ENCODE measurements around the gene MESP1. TPM values are rescaled to one million over a fixed set of nuclear protein-coding genes. Genes with fewer than 3 reads are reported as not detected.

Gene MESP1
- total RNA-seq, 1 donor from 2014 or later = 0.44 TPM

DNA sequence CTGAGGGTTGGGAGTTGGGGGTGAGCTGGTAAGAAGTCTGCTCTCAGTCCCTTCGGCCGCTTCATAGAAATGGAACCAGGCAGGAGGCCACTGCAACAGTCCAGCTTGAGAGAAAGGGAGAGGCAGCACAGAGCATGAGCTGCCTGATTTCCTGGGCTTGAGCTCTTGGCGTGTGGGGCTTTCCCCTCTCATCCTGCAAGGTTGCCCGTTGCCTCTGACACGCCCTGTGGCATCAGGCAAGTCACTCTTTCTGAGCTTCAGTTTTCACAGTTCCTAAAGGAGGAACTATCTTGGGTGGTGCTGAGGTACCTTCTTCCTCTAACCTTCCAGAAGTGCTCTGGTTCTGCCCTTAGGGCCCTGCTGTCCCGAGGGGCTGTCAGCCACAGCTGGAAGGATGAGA lies 30.0 kb upstream of the MESP1 start:
- peak; percentile 74 for ATAC-seq

DNA sequence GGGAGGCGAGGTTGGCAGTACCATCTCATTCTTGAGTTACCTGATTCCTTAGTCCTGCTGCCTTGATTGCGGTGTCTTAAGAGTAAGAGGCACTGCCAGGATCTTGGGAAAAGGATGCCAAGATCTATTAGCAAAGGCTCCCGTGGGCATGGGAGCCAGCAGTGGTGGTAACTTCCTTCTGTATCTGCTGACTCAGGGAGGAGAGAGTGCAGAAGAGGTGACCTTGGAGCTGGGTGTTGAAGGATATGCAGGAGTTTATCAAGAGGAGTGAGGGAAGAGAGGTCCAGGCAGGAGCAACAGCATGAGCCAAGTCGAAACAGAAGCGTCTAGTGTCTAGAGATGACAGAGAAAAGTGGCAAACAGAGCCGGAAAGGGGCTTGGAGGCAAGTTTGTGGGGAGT lies 29.6 kb upstream of the MESP1 start:
- ATAC-seq = no peak

DNA sequence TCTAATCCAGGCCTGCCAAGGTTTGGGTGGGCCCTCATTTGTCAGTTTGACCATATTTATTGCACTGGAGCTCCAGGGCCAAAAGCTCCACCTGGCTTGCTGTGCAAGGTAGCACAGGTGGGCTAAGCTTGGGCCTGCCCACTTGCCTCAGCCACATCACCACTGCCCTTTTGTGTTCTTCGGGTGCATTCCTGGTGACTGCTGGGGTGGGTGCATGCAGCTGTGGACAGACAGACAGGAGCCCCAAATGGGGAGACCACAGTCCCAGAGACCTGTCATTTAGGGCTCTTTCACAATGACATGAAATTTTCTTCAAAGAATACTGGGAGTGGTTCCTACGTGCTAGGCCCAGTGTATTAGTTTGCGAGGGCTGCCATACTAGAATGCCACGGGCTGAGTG lies 27.8 kb upstream of the MESP1 start:
- ATAC-seq = no peak

DNA sequence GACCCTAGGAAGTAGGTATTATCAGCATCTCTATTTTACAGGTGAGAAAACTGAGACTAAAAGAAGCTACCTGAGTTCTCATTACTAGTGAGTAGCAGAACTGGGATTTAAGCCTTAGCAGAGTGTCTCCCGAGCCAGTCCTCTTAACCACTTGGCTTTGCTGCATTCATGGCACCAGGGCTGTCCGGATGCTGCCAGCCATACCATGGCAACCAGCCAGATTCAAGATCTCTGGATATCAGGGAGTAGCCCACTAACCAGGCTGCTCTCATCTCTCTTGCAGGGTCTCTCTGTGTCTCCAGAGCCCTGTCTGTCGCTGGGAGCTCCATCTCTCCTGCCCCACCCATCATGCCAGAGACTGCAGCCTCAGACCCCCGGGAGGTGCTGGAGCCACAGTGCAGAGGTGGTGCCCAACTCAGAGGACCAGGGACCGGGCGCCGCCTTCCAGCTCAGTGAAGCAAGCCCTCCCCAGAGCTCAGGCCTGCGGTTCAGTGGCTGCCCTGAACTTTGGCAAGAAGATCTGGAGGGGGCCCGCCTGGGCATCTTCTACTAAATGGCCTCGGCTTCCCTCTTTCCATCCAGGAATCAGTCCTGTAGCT lies 26.8 kb upstream of the MESP1 start:
- no peak for ATAC-seq

DNA sequence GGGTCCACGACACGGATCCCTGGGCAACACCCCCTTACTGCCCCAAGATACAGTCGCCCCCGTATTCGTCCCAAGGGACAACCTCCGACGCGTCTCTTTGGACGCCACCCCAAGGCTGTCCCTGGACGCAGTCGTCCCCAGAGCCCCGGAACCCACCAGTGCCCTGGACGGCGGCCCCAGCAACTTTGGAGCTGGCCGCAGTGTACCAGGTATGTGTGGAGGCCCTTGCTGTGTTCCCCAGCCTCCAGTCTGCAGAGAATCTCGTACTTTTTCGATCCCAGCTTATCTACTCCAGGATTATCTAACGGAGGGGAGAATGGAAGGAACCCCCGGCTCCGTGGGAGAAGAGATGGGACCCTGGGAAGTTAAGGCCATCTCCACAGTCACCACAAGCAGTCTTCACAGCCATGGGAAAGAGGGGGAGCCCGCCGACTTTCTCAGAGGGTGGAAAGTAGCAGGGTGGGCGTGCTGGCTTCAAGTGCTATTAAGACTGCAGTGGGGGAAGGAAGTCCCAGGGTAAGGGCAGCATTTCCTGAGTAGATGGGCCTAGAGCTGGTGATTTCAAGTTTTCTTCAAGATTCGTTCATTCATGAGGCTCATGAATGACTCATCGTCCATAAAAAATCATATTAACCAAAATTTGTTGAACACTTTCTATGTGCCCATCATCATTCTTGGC lies 26.2 kb upstream of the MESP1 start:
- no peak for ATAC-seq

DNA sequence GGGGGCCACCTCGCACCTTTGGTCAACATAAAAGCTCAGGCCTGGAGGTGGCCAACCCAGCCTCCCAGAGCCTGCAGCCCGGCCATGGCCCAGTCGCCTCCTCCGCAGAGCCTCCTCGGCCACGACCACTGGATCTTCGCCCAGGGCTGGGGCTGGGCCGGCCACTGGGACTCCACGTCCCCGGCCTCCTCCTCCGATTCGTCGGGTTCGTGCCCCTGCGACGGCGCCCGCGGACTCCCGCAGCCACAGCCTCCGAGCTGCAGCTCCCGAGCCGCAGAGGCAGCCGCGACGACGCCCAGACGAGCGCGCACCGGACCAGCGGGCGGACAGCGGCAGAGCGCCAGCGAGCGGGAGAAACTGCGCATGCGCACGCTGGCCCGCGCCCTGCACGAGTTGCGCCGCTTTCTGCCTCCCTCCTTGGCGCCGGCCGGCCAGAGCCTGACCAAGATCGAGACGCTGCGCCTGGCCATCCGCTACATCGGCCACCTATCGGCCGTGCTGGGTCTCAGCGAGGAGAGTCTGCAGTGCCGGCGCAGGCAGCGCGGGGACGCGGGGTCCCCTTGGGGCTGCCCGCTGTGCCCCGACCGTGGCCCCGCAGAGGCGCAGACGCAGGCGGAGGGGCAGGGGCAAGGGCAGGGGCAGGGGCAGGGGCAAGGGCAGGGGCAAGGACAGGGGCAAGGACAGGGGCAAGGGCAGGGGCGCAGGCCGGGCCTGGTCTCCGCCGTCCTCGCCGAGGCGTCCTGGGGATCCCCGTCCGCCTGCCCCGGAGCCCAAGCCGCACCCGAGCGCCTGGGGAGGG lies 25.4 kb upstream of the MESP1 start, which contains the start of gene MESP2:
TSS of gene MESP2 (plus strand) at position 59 of the 799 bp plus-strand sequence. CDS start at position 85, 26 bp downstream.
- peak; percentile 37 for ATAC-seq

DNA sequence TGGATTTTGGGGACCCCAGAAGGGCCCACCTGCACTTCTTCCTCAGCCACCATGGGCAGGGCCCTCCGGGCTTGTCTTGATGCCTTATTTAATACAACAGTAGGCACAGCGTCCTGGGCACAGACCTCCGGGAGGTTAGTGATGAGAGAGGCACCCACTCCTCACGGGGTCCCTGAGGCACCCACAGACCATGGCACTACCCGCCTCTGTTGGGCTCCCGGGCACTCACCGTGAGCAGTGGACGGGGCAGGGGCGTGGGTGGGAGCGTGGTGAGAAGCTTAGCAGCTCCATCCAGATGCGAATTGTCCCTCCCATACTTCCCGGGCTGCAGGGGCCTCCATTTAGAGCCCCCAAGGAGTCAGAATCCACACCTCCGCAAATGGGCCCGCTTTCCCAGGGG lies 24.8 kb upstream of the MESP1 start:
- ATAC-seq = no peak

DNA sequence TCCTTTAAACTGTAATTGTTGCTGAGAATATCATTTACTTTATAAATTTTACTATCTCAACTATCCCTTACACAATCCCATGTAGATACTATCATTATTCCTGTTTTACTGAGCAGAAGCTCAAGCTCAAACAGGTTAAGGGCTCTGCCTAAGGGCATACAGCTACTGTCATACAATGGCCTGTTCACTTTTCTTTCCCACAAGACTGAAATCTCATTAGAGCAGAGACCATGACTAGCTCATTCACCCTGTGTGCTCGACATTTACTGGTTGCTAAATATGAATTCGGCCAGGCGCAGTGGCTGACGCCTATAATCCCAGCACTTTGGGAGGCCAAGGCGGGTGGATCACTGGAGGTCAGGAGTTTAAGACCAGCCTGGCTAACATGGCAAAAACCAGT lies 23.4 kb upstream of the MESP1 start:
- ATAC-seq = peak; percentile 86

DNA sequence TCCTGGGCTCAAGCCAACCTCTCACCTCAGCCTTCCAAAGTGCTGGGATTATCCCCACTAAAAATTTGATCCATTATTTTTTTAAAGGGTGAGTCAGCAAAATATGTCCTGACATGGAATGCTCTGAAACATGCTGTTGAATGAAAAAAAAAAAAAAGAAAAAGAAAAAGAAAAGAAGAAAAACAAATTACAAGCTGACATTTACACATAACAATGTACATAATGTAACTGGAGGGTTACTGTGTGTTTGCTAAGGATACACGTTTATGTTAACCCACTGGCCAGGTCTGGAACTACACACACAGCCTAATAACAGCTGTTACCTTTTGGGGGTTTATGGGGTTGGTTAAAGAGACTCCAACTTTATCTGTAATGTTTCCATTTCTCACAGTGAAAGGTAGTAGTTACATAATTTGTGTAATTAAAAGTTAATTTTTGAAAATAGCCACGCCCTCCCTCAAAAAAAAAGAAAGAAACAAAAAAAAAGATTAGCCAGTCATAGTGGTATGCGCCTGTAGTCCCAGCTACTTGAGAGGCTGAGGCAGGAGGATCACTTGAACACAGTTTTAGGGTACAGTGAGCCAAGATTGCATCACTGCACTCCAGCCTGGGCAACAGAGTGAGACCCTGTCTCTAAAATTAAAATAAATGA lies 22.0 kb upstream of the MESP1 start:
- ATAC-seq = peak; percentile 15

DNA sequence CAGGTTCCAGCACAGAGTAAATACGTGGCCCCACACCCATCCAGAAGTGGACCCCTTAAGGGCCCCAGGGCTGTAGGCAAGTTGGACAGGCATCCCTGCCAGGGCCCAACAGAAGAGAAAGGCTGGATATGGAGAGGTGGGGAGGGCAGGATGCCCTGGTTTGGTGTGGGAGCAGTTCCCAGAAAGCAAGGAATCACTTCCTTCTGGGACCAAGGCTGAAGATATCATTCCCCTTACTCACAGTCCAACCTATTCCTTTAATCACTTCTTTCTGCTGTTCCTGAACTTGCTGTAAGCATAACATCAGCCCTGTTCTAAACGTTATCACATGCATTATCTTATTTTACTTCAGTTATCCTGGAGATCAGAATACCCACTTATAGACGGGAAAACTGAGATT lies 19.0 kb upstream of the MESP1 start:
- ATAC-seq = no peak

DNA sequence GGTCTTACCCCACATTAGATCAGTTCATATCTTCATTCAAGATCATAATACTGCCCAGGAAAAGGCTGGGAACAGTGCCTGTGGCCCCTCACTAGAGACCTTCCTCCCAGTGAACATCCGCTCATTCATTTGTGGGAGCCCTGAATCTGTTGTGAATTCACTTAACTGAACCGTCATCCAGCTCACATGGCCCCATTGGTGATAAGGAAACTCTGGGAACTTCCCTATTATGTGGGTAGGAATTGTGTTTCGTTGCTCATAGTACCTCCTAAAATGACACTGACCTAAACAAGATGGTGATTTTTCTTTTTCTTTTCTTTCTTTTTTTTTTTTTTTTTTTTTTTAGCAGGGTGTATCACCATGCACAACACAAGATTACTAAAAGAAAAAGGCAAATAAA lies 18.3 kb upstream of the MESP1 start:
- ATAC-seq = no peak

DNA sequence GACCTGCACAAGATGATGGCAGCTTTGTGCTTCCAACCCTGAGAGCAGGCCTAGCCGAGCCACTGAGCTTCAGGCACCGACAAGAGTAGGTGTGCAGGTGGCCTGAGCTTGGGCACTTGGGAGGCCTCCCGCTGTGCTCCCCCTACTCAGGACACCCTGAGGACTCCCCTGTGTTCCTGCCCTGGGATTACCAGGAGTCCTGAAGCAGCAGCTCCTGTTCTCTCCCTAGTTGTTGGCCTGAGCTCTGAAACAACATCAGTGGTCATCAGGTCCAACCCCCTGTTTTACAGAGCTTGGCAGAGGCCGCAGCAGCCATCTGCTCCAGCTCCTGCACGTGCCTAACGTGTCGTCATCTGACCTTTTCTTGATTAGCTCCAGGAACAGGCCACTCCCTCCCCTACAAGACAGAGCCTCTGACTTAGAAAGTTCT lies 17.0 kb upstream of the MESP1 start:
- ATAC-seq = no peak

DNA sequence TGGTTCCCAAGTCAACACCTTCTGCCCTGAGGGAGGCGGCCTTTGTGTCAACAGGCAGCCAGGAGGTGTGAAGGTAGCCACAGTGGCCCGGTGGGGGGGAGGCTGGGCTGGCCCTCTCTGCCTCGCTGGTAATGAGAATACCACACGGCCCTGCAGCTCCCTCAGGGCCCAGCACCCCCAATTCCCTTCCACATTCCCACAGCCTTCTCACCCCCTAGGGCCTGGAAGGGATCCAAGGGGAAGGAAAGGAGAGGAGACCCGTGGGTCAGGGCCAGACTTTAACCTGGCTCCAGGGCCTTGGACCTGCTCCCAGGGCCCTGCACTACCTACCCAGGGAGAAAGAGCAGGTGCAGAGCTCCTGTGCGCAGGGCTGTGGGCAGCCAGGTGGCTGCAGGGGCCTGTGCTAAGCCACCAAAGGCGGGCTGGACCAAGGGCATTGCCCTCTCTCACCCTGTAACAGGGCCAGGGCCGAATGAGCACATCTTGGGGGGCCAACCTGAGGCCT lies 16.4 kb upstream of the MESP1 start:
- no peak for ATAC-seq

DNA sequence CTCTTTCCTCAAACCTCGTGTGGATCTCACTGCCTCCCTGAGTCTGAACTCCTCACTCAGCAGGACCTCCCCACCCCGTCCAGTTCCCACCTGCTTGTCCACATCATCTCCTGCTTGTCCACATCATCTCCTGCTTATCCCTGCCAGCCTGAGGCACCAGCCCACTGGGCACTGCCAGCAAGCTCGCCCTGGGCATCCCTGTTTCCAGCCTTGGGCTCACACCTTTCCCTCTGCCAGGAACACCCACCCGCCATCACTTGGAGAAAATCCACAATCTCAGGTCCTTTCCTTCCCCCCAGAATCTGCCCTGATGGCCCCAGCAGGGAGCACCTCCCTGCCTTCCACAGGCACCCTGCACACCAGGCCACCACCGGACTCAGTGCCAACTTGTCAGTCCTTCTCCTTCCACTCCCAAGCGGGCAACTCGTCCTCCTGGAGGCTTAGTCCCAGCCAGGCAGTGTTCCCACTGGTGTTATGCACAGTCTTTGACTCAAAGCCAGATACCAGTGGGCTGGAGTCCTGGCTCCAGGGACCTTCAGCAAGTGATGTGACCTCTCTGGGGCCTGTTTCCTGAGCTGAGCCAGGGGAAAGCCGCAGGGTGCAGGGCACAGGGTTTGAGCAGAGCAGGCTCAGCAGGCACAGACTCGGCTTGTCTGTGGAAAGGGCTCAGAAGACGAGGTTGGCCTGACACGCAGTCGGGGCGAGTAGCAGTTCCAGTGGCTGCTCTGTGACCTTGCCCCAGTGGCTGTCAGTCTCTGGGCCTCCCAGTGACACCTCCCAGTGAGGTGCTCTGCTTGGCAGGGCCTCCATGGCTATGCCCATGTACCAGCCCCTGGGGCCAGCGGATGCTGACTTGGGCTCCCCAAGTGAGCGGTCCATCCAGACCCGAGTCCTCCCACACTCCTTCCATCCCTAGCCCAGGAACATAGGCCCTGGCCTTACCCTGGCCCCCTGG lies 15.6 kb upstream of the MESP1 start:
- ATAC-seq = peak; percentile 17

DNA sequence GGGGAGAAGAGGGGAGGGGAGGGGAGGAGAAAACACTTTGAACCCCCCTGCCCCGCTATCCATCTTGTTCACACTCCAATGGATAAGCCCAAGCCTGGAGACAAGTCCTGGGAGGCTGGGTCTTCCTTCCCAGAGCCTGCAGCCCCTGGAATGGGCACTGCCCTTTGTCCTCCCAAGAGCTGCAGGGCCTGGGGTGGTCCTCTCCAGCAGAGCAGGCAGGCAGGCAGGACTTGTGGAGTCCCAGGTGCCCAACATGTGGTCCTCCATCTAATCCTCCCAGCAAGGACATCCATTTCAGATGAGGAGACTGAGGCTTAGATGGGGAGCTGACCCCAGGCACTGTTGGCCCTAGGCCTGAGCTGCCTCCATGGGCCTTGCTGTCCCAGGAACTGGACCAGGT lies 14.6 kb upstream of the MESP1 start:
- no peak for ATAC-seq

DNA sequence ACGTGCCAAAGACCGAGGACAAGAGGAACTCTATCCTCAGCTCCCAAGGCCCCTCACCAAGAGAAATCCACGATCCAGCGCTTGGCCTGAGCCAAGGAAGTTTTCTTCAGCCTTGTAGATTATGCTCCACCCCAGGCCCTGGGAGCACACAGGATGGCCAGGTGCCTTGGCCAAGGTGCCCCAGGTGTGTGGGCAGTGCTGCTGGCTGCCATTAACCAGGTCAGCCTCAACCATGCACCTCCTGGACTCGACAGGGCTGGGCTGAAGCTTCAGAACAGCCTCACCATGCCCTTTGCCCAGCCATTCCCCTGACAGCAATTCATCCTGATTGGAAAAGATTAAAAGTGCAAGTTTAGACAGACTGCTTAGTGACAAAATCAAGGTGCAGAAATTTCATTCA lies 10.9 kb upstream of the MESP1 start:
- no peak for ATAC-seq

DNA sequence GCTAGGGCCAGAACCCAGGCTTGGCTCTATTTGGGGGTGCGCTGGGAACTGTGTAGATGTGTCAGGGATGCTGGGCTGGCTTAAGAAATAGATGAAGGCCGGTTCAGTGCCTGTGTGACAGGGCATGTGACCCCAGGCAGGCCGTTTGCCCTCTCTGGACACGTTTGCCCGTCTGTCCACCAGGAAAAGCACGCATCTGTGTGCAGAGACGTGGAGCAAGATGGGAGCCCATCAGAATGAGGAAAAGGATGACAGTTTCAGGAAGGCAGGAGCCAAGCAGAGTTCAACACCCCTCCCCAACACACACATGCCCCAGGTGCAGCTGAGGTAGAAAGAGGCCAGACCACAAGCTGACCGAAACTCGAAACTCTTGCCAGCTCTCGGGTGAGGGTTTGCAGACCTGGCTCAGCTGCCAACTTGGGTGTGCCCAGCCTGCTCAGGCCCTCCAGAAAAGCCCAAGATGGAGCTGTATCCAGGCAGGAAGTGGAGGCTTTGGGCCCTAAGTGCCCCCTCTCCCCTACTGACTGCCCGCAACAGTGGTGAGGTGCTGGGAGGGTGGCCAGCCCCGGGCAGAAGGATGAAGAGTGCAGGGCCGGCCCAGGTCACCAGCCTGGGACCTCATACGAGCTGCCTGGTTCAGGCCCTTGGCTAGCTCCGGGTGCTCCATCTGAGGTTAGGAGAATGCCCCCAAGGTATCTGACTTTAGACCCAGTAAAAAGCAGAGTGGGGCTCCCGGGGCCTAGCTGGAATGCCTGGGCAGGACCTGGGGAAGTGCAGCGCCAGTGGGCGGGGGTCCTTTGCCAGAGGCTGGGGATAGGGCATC lies 10.2 kb upstream of the MESP1 start:
- peak; percentile 28 for ATAC-seq

DNA sequence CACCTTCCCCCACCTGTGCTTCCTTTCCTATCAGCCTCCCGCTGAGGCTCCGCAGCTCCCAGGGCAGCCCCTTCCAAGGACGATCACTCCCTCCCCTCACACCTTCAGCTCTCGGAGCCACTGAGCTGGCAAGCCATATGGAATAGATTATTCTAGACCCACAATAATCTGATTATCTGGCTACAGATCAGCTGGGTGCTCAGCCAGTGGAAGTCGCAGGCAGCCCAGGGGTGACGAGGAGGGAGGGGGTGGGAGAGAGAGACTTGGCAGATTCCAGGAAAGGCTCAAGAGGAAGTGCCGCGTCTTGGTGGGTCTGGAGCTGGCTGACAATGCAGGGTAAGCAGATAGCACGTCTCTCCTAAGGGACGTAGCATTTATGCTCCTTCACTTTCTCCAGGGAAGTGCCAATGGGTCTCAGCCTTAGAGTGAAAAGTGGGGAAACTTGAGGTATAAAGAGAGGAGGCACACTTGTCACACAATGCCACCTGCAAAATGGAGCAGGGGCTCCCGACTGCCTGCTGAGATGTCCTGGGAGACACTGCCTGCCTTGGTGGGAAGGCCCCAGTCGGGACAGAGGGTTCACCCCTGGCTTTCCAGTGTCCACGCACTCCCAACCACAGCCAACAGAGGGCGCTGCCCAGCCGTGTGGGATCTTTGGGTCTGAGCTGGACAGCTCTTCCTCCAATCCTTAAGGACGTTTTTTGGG lies 9.4 kb upstream of the MESP1 start:
- ATAC-seq = peak; percentile 88

DNA sequence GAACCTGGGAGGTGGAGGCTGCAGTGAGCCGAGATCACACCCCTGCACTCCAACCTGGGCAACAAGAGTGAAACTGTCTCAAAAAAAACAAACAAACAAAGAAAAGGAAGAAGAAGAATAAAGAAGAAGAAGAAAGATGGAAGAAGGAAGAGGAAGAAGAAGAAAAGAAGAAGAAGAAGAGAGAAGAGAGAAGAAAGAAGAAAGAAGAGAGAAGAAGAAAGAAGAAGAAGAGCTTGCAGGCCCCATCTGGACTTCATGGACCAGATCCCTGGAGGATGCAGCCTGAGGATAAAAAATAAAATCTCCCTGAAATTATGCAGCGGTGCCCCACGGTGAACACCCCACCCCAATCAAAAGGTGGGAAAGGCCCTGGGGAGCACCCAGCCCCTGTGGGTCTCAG lies 8.8 kb upstream of the MESP1 start:
- ATAC-seq = no peak

DNA sequence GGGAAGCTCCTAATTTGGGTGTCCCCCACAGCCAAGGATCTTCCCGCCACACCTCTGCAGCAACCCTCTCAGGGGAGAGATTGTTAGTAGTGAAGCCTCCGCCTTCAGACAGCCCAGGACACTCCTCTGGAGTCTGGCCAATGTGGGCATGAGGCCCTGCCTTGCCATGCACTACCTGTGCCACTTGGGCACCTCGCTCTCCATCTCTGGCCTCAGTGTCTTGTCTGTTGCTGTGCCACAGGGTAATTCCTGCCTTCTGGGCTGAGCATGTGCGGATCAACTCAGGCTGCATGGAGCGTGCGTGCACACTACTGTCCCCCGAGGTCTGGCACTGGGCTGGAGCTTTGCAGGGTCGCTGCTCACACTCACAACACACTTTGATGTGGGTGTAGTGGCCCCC lies 7.9 kb upstream of the MESP1 start:
- ATAC-seq = no peak
